Activated naive CD8-positive, alpha-beta T cell treated with anti-CD3 and anti-CD28 coated beads for 36 hours (primary cell): ENCODE results near the gene CPNE4. TPM values are rescaled to one million over a fixed set of nuclear protein-coding genes. Genes with fewer than 3 reads are reported as not detected.

ENCODE experiments used
- DNase-seq: peaks from one replicate; pipeline ENCODE4 v3.0.0; 2021
- H3K27ac Mint-ChIP-seq: one replicate; pipeline ENCODE4 v1.8.0; 2022; ENCODE audit warnings: mild to moderate bottlenecking, moderate library complexity, mixed read lengths
- H3K27me3 Mint-ChIP-seq: one replicate; pipeline ENCODE4 v1.8.0; 2022; ENCODE audit warnings: mild to moderate bottlenecking, mixed read lengths
- H3K36me3 Mint-ChIP-seq: one replicate; pipeline ENCODE4 v1.8.0; 2021; ENCODE audit warnings: mild to moderate bottlenecking, mixed read lengths
- H3K4me1 Mint-ChIP-seq: one replicate; pipeline ENCODE4 v1.8.0; 2021; ENCODE audit warnings: mixed read lengths
- H3K4me3 Mint-ChIP-seq: one replicate; pipeline ENCODE4 v1.8.0; 2022; ENCODE audit warnings: mild to moderate bottlenecking, moderate library complexity, mixed read lengths
- H3K9me3 Mint-ChIP-seq: one replicate; pipeline ENCODE4 v1.8.0; 2022; ENCODE audit warnings: mixed read lengths
- total RNA-seq, 2 experiments: library from RNA; stranded (reverse); gene quantifications; one replicate each; pipeline ENCODE4 v1.2.3, GENCODE V29; 2021

The CPNE4 gene
- total RNA-seq, 2 experiments from 2014 or later = not detected

DNA sequence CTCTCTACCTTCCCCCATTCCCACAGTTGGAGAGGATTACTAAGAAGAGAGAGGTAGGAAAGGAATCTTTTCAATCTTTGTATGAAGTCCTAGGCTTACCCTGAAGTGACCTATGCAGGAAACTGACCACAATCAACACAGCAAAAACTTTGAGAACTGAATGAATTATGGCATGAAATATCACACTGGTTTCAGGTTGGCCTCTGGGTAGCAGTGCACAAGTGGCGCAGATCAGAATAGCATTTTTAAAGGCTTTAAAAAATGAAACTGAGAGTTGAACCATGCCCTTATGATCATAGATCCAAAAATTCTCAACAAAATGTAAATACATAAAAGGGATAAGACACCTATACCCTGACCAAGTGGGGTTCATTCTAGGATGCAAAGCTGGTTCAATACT is 198.9 kb downstream of the CPNE4 start:
- H3K4me3 Mint-ChIP-seq = no peak overlapping the region

DNA sequence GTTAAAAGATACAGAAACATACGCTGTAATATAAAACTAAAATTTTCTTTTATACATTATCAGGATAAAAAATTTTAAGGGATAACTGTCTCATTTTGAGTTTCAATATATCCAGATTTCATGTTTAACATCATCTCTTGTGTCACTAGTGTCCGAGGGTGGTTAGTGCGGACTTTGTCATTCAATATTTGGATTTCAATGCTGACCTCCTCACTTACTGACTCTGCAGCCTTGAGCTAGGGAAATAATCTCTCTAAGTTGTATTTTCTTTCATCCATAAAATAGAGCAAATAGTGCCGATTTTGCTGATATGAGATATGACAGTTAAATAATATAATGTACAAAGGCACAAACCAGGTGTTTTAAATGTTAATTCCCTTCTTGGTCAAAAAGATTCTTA is 203.2 kb downstream of the CPNE4 start:
- Mint-ChIP-seq H3K27ac (no peak overlapping the region), H3K4me3 (no peak overlapping the region), H3K27me3 (peaks cover 7% of the 10 kb centered on the region), H3K36me3 (no peaks in the 10 kb centered on the region), H3K4me1 (no peaks in the 10 kb centered on the region), H3K9me3 (peaks cover 3% of the 10 kb centered on the region)
- DNase-seq = no peak

More for the DNA sequence above, 198.9 kb downstream of the CPNE4 start:
- DNase-seq = no peak
- H3K36me3 Mint-ChIP-seq = no peaks in the 10 kb centered on the region
- H3K9me3 Mint-ChIP-seq = no peaks in the 10 kb centered on the region
- no peak overlapping the region for H3K27ac Mint-ChIP-seq
- no peaks in the 10 kb centered on the region for H3K4me1 Mint-ChIP-seq
- peaks cover 3% of the 10 kb centered on the region for H3K27me3 Mint-ChIP-seq

DNA sequence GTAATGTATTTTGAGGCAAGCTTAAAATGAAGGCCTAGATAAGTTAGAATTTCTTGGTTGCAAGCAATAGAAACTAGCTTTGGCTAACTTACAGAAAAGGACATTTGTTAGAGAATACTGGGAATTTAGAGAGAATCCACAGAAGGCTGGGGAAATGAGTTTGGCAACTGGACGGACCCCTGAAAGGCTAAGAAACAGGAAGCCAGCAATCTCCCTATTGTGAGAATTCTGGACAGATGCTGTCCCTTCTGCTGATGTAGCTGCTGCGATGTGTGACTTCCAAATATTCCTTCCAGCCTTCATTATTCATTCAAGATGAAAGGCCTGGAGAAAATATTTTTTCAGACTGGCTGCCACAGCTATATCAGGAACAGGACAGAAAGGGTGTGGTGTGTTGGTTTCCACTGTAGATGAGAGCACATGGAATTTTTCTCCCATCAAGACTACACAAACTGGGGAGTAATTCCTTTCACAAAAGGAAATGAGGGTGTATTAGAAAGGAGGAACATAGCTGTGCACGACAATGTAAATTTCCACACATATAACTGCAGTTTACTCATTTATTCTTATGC is 213.5 kb downstream of the CPNE4 start:
- Mint-ChIP-seq H3K4me3 (no peak overlapping the region), H3K9me3 (no peaks in the 10 kb centered on the region), H3K36me3 (no peaks in the 10 kb centered on the region), H3K27ac (no peak overlapping the region), H3K27me3 (no peaks in the 10 kb centered on the region), H3K4me1 (no peaks in the 10 kb centered on the region)
- no peak for DNase-seq

- Mint-ChIP-seq H3K27ac (no peak overlapping the region), H3K36me3 (no peaks in the 10 kb centered on the region), H3K9me3 (no peaks in the 10 kb centered on the region), H3K4me3 (no peak overlapping the region), H3K4me1 (no peaks in the 10 kb centered on the region), H3K27me3 (no peaks in the 10 kb centered on the region)
- DNase-seq = no peak
Observed at GRCh38 chr3:131819381-131820055, 215.3 kb downstream of the CPNE4 start.

DNA sequence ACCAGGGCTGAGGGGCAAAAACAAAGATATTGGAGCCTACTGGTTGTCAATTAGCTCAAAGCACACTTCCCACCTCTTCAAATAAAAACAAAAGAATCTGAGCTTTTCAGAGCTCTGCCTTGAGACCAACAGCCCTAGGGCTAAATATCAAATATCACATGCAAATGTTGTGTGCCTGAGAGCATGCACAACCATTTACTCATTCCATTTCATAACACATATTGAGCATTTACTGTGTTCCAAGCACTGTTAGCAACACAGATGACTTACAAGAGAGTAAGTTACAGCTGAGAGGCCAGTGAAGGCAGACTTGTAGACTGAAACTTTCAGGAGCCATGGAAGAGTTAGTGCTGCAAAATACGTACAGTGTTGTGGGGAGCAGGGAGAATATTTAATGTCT is 222.4 kb downstream of the CPNE4 start:
- H3K4me3 Mint-ChIP-seq = no peak overlapping the region
- H3K4me1 Mint-ChIP-seq = no peaks in the 10 kb centered on the region
- H3K9me3 Mint-ChIP-seq = no peaks in the 10 kb centered on the region
- no peak overlapping the region for H3K27ac Mint-ChIP-seq
- H3K27me3 Mint-ChIP-seq = peaks cover 7% of the 10 kb centered on the region
- no peak for DNase-seq
- no peaks in the 10 kb centered on the region for H3K36me3 Mint-ChIP-seq

DNA sequence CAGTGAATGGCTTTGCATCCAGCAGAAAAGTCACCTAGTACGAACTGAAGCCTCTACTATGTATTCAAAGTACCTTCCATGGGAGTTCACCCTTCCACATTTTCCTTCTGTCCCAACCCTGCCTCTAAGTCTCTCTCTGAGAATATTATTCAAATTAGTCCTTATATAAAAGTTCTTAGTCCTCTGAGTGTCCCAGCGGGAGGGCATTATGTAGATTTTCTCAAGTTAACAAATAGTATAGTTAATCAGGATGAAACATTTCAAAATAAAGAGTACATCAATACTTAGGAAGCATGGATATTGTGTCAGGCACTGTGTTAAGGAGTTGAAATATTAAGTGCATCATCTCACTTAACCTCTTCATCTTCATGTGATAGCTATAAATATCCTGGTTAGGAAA is 223.3 kb downstream of the CPNE4 start:
- no peaks in the 10 kb centered on the region for H3K36me3 Mint-ChIP-seq
- no peak for DNase-seq
- no peaks in the 10 kb centered on the region for H3K4me1 Mint-ChIP-seq
- no peak overlapping the region for H3K27ac Mint-ChIP-seq
- no peaks in the 10 kb centered on the region for H3K9me3 Mint-ChIP-seq
- no peak overlapping the region for H3K4me3 Mint-ChIP-seq
- H3K27me3 Mint-ChIP-seq = peaks cover 7% of the 10 kb centered on the region

- Mint-ChIP-seq H3K9me3 (no peaks in the 10 kb centered on the region), H3K27ac (no peak overlapping the region), H3K27me3 (peaks cover 5% of the 10 kb centered on the region), H3K4me3 (no peak overlapping the region), H3K4me1 (no peaks in the 10 kb centered on the region), H3K36me3 (no peaks in the 10 kb centered on the region)
- no peak for DNase-seq
Observed at GRCh38 chr3:131807822-131808221, 227.0 kb downstream of the CPNE4 start.

- Mint-ChIP-seq H3K27me3 (peaks cover 10% of the 10 kb centered on the region), H3K9me3 (no peaks in the 10 kb centered on the region), H3K4me1 (no peaks in the 10 kb centered on the region), H3K36me3 (no peaks in the 10 kb centered on the region), H3K4me3 (no peak overlapping the region), H3K27ac (no peak overlapping the region)
- DNase-seq = no peak
Observed at GRCh38 chr3:131806736-131807135, 228.1 kb downstream of the CPNE4 start.

- Mint-ChIP-seq H3K4me3 (no peak overlapping the region), H3K36me3 (no peaks in the 10 kb centered on the region), H3K27me3 (peaks cover 8% of the 10 kb centered on the region), H3K4me1 (no peaks in the 10 kb centered on the region), H3K9me3 (no peaks in the 10 kb centered on the region), H3K27ac (no peak overlapping the region)
- DNase-seq = no peak
Observed at GRCh38 chr3:131804565-131805133, 230.2 kb downstream of the CPNE4 start.

- no peaks in the 10 kb centered on the region for H3K4me1 Mint-ChIP-seq
- H3K4me3 Mint-ChIP-seq = no peak overlapping the region
- H3K27me3 Mint-ChIP-seq = peaks cover 8% of the 10 kb centered on the region
- DNase-seq = no peak
- no peaks in the 10 kb centered on the region for H3K36me3 Mint-ChIP-seq
- no peak overlapping the region for H3K27ac Mint-ChIP-seq
- H3K9me3 Mint-ChIP-seq = no peaks in the 10 kb centered on the region
Observed at GRCh38 chr3:131803113-131803512, 231.7 kb downstream of the CPNE4 start.

GRCh38 chr3:131802029-131802428 is 232.8 kb downstream of the CPNE4 start:
- H3K27me3 Mint-ChIP-seq = peaks cover 8% of the 10 kb centered on the region
- no peaks in the 10 kb centered on the region for H3K4me1 Mint-ChIP-seq
- no peaks in the 10 kb centered on the region for H3K36me3 Mint-ChIP-seq
- H3K9me3 Mint-ChIP-seq = no peaks in the 10 kb centered on the region
- no peak for DNase-seq
- H3K27ac Mint-ChIP-seq = no peak overlapping the region
- no peak overlapping the region for H3K4me3 Mint-ChIP-seq

DNA sequence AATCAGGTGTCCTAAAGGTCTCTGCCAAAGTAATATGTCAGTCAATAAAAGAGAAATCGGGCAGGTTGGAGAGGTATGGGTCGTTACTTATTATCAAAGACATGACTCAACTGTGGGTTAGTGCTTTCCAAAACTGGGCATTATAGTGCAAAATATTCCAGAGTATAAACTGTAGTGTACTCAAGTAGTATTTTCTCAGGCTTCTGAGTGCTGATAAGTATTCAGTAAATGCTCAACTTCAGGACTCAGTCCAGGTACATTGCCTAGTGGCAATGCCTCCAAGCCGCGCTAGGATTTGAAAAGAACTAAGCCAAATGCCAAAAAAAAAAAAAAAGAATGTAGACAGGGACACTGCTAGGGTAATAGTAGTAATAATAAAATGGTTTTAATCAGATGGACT is 233.2 kb downstream of the CPNE4 start:
- H3K4me3 Mint-ChIP-seq = no peak overlapping the region
- H3K27ac Mint-ChIP-seq = no peak overlapping the region
- H3K9me3 Mint-ChIP-seq = no peaks in the 10 kb centered on the region
- no peak for DNase-seq
- peaks cover 2% of the 10 kb centered on the region for H3K4me1 Mint-ChIP-seq
- H3K36me3 Mint-ChIP-seq = no peaks in the 10 kb centered on the region
- peaks cover 8% of the 10 kb centered on the region for H3K27me3 Mint-ChIP-seq

- Mint-ChIP-seq H3K9me3 (no peaks in the 10 kb centered on the region), H3K27me3 (peaks cover 25% of the 10 kb centered on the region), H3K4me3 (no peak overlapping the region), H3K27ac (no peak overlapping the region), H3K4me1 (peaks cover 7% of the 10 kb centered on the region), H3K36me3 (no peaks in the 10 kb centered on the region)
- DNase-seq = no peak
Observed at GRCh38 chr3:131797776-131798175, 237.0 kb downstream of the CPNE4 start.

DNA sequence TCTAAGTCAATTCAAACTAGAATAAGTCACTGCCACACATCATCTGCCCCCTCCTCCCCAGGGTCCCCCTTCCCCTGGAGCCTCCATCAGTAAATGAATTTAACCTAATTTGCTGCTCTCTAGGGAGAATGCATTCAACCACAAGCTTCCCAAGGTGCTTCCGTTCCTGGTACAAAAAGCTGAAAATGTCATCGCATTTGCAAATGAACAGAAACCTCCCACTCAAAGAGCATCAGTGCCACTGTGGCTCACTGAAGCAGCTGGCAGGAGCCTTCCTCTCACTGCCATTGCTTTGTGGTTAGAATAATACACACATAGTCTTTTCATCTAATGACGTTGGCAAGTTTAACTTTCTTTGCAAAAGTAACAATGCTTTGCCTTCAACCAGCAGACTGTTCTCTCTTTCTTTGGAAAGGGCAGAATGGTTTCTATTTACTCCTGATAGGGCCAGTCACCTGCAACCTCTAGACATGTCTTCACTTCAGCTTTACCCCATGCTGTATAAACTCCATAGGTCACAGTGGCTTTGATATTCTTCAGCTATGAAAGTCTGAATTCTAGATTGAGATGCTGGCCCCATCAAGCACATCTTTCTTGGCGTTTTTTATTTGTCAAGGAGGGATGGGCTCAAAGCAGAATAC is 238.1 kb downstream of the CPNE4 start:
- Mint-ChIP-seq H3K27me3 (peaks cover 19% of the 10 kb centered on the region), H3K27ac (no peak overlapping the region), H3K4me1 (peaks cover 7% of the 10 kb centered on the region), H3K9me3 (no peaks in the 10 kb centered on the region), H3K4me3 (no peak overlapping the region), H3K36me3 (no peaks in the 10 kb centered on the region)
- DNase-seq = no peak

- Mint-ChIP-seq H3K4me1 (peaks cover 7% of the 10 kb centered on the region), H3K27me3 (peaks cover 19% of the 10 kb centered on the region), H3K9me3 (no peaks in the 10 kb centered on the region), H3K4me3 (no peak overlapping the region), H3K36me3 (no peaks in the 10 kb centered on the region), H3K27ac (no peak overlapping the region)
- DNase-seq = no peak
Observed at GRCh38 chr3:131796111-131796510, 238.7 kb downstream of the CPNE4 start.
